MM.1S (cell line): ENCODE results near the gene IL27RA.

Experiments used
- DNase-seq: peaks from one replicate; pipeline ENCODE4 v3.0.0-alpha.2; 2015
- H2AFZ ChIP-seq: fragments of 300-600 bp; sonication (generic); 2 replicates; pipeline ENCODE4 v1.6.0; 2016; ENCODE audit warnings: antibody characterized with exemption, low read length
- H3F3A ChIP-seq: fragments of 300-600 bp; sonication (generic); 2 replicates; pipeline ENCODE4 v1.6.1; 2016; ENCODE audit warnings: mild to moderate bottlenecking, antibody characterized with exemption, low read length, moderate library complexity, mixed read lengths; ENCODE audit not compliant: insufficient read depth
- H3K27ac ChIP-seq: fragments of 300-600 bp; sonication (generic); 2 replicates; pipeline ENCODE4 v1.5.1; 2016; ENCODE audit warnings: mild to moderate bottlenecking, low read length
- H3K27me3 ChIP-seq: fragments of 300-600 bp; sonication (generic); replicated peaks from 2 replicates; pipeline ENCODE4 v1.6.0; 2016; ENCODE audit warnings: low read length; ENCODE audit not compliant: insufficient read depth
- H3K36me3 ChIP-seq: fragments of 300-600 bp; sonication (generic); replicated peaks from 2 replicates; pipeline ENCODE4 v1.6.1; 2016; ENCODE audit warnings: mild to moderate bottlenecking, low read length, mixed read lengths; ENCODE audit not compliant: insufficient read depth
- H3K4me1 ChIP-seq: fragments of 300-600 bp; sonication (generic); 2 replicates; pipeline ENCODE4 v1.6.1; 2016; ENCODE audit warnings: low read length, mixed read lengths
- H3K4me2 ChIP-seq: fragments of 300-600 bp; sonication (generic); 2 replicates; pipeline ENCODE4 v1.6.0; 2016; ENCODE audit warnings: low read depth, low read length
- H3K4me3 ChIP-seq: fragments of 300-600 bp; sonication (generic); 2 replicates; pipeline ENCODE4 v1.5.1; 2016; ENCODE audit warnings: low read length, mixed read lengths
- H3K79me2 ChIP-seq: fragments of 300-600 bp; sonication (generic); 2 replicates; pipeline ENCODE4 v1.6.1; 2016; ENCODE audit warnings: mixed run types, low read length, mixed read lengths
- H3K9ac ChIP-seq: fragments of 300-600 bp; sonication (generic); 2 replicates; pipeline ENCODE4 v1.6.1; 2016; ENCODE audit warnings: low read length, mixed read lengths
- H3K9me2 ChIP-seq: fragments of 300-600 bp; sonication (generic); replicated peaks from 2 replicates; pipeline ENCODE4 v1.6.1; 2016; ENCODE audit warnings: mild to moderate bottlenecking, low read length, mixed read lengths; ENCODE audit not compliant: insufficient read depth
- H3K9me3 ChIP-seq: fragments of 300-600 bp; sonication (generic); replicated peaks from 2 replicates; pipeline ENCODE4 v1.6.1; 2016; ENCODE audit warnings: mild to moderate bottlenecking, low read length, mixed read lengths; ENCODE audit not compliant: insufficient read depth
- H4K20me1 ChIP-seq: fragments of 300-600 bp; sonication (generic); 2 replicates; pipeline ENCODE4 v1.6.1; 2016; ENCODE audit warnings: mild to moderate bottlenecking, low read length, moderate library complexity, mixed read lengths; ENCODE audit not compliant: insufficient read depth
- EZH2 ChIP-seq: fragments of 300-600 bp; sonication (generic); optimal IDR thresholded peaks from 2 replicates; pipeline ENCODE3; 2017; ENCODE audit warnings: low read depth, mild to moderate bottlenecking, antibody characterized with exemption, low read length, mixed read lengths
- EZH2phosphoT487 ChIP-seq: fragments of 300-600 bp; sonication (generic); IDR thresholded peaks from 2 replicates; pipeline ENCODE4 v1.6.1; 2018; ENCODE audit warnings: antibody characterized with exemption, low read length
- TF ChIP-seq, protein P1 (sequence below): fragments of 300-600 bp; sonication (generic); IDR thresholded peaks from 2 replicates; pipeline ENCODE4 v1.5.1; 2016; ENCODE audit warnings: antibody characterized with exemption, low read length, mixed read lengths

IL27RA gene

DNA sequence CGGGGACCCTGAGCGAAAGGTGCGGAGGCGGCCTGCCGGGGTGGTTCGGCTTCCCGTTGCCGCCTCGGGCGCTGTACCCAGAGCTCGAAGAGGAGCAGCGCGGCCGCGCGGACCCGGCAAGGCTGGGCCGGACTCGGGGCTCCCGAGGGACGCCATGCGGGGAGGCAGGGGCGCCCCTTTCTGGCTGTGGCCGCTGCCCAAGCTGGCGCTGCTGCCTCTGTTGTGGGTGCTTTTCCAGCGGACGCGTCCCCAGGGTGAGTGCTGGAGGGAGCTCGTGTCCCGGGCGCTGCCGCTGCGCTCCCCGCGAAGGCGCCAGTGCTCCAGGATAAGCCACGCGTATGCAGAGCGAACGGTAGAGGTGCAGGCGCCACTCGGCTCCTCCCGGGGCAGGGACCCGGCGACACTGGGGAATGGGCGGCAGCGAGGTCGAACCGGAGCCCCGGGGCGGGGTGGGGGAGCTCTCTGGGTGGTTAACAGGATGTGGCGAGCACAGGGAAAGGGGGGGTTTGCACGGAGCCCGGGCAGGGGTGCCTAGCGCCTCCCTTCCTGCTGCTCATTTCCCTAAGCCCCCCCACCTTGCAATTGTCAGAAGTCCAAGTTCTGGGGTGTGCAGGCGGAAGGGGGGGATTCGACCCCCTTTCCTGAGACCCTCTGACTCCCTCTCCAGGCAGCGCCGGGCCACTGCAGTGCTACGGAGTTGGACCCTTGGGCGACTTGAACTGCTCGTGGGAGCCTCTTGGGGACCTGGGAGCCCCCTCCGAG, at the start of gene IL27RA:
TSS of gene IL27RA (plus strand) at position 44 of the 762 bp plus-strand sequence. CDS start at position 155, 111 bp downstream.
- Histone ChIP-seq H3K9me3 (no peaks in the 10 kb centered on the region), H3K9me2 (no peaks in the 10 kb centered on the region), H3K27ac (peak within 1 kb of the TSS; percentile 9; the same call in 1 of the 2 replicates), H3K9ac (peak within 1 kb of the TSS; percentile 67), H3K4me3 (peak within 1 kb of the TSS; percentile 86), H3K4me1 (0 out of 2 replicates have a peak, but pooled peaks cover 3% of the 10 kb centered on the region), H3K36me3 (no peaks in the 10 kb centered on the region), H4K20me1 (no peaks in the 10 kb centered on the region), H2AFZ (peak within 1 kb of the TSS; percentile 91), H3K4me2 (peak within 1 kb of the TSS; percentile 75), H3F3A (no peaks in the 10 kb centered on the region), H3K79me2 (no peaks in the 10 kb centered on the region), H3K27me3 (peaks cover 7% of the 10 kb centered on the region; the same call in 1 of the 2 replicates)
- TF ChIP-seq EZH2, result no peak
- TF ChIP-seq, protein P1, sequence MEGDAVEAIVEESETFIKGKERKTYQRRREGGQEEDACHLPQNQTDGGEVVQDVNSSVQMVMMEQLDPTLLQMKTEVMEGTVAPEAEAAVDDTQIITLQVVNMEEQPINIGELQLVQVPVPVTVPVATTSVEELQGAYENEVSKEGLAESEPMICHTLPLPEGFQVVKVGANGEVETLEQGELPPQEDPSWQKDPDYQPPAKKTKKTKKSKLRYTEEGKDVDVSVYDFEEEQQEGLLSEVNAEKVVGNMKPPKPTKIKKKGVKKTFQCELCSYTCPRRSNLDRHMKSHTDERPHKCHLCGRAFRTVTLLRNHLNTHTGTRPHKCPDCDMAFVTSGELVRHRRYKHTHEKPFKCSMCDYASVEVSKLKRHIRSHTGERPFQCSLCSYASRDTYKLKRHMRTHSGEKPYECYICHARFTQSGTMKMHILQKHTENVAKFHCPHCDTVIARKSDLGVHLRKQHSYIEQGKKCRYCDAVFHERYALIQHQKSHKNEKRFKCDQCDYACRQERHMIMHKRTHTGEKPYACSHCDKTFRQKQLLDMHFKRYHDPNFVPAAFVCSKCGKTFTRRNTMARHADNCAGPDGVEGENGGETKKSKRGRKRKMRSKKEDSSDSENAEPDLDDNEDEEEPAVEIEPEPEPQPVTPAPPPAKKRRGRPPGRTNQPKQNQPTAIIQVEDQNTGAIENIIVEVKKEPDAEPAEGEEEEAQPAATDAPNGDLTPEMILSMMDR, result peak; percentile 68
- peak; percentile 62 for DNase-seq

DNA sequence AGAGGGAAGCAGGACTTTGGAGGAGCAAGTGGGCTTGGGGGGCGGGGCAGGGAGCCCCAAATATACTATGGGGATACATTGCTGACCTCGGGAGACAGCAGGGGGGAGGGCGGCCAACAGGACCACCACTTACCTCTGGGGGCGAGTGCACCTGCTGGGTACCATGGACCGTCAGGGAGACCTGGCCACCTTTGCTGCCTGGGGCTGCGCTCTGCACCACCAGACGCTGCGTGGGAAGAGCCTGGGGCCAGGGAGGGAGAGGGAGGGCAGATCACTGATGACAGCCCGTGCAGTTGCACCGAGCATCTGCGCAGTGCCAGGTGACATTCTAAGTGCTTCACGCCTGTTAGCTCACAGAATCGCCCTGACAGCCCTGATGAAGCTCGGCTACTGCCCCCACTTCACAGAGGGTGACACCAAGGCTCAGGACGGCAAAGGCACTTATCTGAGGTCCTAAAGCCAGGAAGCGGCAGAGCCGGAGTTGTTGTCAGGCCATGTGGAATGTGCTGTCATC, 49.5 kb upstream of the IL27RA start:
- Histone ChIP-seq H3K36me3 (no peaks in the 10 kb centered on the region), H3K9ac (no peak overlapping the region), H3K27me3 (no peaks in the 10 kb centered on the region), H3K9me2 (no peaks in the 10 kb centered on the region), H3F3A (peaks cover 18% of the 10 kb centered on the region), H3K27ac (no peak overlapping the region), H3K4me3 (no peak overlapping the region), H3K4me2 (no peak overlapping the region), H4K20me1 (no peaks in the 10 kb centered on the region), H3K9me3 (no peaks in the 10 kb centered on the region), H3K4me1 (peaks cover 15% of the 10 kb centered on the region), H3K79me2 (no peaks in the 10 kb centered on the region), H2AFZ (no peak overlapping the region)
- DNase-seq, result no peak
- TF ChIP-seq EZH2, result no peak
- TF ChIP-seq, protein P1, result no peak
- no peak for TF ChIP-seq EZH2phosphoT487

DNA sequence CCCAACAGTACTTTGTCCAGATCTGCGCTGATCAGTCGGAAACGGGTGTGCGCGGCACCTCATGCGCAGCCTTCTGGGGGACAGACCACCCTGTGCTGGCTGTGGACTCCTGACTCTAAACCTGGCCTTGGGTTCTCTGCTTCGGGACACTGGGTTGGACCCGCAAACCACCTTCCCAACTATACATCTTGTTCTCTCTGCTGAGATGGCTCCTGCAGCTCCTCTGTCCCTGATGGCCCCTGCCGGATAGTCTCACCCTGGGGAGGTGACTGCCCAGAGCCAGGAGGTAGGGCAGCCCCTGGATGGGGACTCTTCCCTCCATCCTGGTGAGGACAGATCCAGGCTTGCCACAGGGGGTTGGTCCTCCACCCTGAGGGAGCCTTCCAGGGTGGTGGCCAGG, 48.8 kb upstream of the IL27RA start:
- H3K9ac ChIP-seq, result no peak overlapping the region
- no peaks in the 10 kb centered on the region for H4K20me1 ChIP-seq
- no peaks in the 10 kb centered on the region for H3K27me3 ChIP-seq
- no peaks in the 10 kb centered on the region for H3K36me3 ChIP-seq
- H3K27ac ChIP-seq, result no peak overlapping the region
- H2AFZ ChIP-seq, result no peak overlapping the region
- H3K4me2 ChIP-seq, result no peak overlapping the region
- TF ChIP-seq EZH2phosphoT487, result no peak
- TF ChIP-seq, protein P1, result no peak
- no peak for TF ChIP-seq EZH2
- H3K9me3 ChIP-seq, result no peaks in the 10 kb centered on the region
- H3F3A ChIP-seq, result peaks cover 18% of the 10 kb centered on the region
- H3K4me1 ChIP-seq, result peaks cover 22% of the 10 kb centered on the region
- no peak overlapping the region for H3K4me3 ChIP-seq
- no peak for DNase-seq
- no peaks in the 10 kb centered on the region for H3K79me2 ChIP-seq
- no peaks in the 10 kb centered on the region for H3K9me2 ChIP-seq
